Fibroblast of upper back skin (primary cell): ENCODE data around the gene DNAAF2.
"Not testable (repeated sequence)": the region's sequence is repeated elsewhere in the genome, so short reads cannot be mapped to it uniquely, and the experiment has no call there.

Experiments used
- DNase-seq: peaks from one replicate; pipeline ENCODE4 v3.0.0-alpha.2; 2013

Gene DNAAF2, protein sequence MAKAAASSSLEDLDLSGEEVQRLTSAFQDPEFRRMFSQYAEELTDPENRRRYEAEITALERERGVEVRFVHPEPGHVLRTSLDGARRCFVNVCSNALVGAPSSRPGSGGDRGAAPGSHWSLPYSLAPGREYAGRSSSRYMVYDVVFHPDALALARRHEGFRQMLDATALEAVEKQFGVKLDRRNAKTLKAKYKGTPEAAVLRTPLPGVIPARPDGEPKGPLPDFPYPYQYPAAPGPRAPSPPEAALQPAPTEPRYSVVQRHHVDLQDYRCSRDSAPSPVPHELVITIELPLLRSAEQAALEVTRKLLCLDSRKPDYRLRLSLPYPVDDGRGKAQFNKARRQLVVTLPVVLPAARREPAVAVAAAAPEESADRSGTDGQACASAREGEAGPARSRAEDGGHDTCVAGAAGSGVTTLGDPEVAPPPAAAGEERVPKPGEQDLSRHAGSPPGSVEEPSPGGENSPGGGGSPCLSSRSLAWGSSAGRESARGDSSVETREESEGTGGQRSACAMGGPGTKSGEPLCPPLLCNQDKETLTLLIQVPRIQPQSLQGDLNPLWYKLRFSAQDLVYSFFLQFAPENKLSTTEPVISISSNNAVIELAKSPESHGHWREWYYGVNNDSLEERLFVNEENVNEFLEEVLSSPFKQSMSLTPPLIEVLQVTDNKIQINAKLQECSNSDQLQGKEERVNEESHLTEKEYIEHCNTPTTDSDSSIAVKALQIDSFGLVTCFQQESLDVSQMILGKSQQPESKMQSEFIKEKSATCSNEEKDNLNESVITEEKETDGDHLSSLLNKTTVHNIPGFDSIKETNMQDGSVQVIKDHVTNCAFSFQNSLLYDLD

DNA sequence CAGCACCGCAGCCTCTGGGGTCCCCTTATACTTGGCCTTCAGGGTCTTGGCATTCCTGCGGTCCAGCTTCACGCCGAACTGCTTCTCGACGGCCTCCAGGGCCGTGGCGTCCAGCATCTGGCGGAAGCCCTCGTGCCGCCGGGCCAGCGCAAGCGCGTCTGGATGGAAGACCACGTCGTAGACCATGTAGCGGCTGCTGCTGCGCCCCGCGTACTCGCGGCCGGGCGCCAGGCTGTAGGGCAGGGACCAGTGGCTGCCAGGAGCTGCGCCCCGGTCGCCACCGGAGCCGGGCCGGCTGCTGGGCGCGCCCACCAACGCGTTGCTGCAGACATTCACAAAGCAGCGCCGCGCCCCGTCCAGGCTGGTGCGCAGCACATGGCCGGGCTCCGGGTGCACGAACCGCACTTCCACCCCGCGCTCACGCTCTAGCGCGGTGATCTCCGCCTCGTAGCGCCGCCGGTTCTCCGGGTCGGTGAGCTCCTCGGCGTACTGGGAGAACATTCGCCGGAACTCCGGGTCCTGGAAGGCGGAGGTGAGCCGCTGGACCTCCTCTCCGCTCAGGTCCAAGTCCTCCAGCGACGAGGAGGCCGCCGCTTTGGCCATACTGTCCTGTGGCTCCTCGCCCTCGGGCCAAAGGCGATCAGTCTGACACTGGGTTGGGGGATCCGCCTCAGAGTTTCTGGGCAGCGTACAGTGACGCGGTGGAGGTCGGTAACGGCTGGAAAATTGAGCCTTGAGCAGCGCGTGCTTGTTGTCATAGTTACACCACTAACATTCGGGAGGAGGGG is at the start of gene DNAAF2:
Gene DNAAF2 (minus strand): TSS at position 698 of the 788 bp plus-strand sequence. CDS start 95 bp downstream, at position 603.
- peak; percentile 64 for DNase-seq

DNA sequence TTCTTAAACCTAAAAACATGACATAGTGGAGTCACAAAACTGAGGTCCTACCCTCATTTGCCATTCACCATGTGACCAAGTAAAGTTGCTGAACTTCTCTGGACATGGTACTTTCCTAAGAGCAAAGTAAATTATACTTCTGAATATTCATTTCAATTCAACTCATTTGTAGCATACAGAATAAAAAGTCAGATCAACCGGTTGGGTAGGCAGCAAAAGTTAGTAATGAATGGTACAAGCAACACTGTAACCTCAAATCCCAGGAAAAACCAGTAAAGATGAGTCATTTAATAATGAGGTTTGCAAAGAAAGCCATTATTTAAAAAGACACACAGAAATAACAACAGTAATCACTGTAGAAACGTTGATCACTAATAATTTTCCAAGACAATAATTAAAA is 44.2 kb upstream of the DNAAF2 start:
- DNase-seq, result peak; percentile 14

DNA sequence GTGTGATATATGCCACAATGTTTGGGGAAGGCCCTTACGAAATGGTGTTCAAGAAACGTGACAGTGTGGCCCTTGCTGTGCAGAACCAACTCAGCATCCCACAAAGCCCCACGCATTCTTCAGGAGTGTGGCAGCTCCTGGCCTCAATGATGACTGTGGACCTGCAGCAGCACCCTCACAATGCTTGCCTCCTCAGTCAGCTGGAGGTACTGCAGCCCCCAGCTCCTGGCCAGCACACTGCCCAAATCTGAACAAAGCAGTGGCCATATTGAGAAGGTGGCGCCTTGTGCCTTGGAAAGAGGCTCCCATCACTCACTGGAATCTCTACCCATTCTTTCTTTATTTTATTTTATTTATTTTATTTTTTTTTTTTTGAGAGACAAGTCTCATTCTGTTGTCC is 42.6 kb upstream of the DNAAF2 start:
- DNase-seq, result no peak

DNA sequence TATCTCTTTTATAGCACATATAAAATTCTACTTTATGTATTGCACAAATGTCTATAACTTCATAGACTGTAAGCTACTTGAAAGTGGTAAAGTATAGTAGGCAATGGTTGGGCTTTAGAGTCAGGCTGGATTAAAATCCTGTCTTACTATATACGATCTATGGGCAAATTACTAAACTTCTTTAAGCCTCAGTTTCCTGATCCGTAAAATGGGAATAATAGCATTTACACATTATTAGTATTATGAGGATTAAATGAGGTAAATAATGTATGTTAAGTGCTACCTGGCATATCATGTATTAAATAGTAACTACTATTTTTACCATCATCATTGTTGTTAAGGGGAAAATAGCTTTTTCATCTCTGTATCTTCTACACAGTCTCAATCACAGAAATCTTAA is 38.5 kb upstream of the DNAAF2 start:
- DNase-seq, result no peak

DNA sequence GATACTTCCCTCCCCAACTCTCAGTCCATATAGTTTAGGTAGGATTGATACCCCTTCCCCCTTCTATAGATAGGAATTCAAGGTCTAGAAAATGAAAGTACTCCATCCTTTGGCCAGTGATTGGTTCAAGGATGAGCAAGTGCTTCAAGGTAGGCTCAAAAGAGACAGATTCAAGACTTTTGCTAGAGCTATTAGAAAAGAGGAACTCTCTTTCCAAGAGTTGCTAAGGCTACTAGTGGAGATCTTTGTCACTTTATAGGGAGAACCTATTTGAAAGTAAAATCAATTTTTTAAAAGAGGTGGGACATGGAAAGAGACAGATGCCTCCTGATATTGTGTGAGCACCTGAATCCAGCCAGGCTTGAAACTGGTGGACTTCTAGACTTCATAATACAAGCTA is 35.4 kb upstream of the DNAAF2 start:
- DNase-seq, result no peak

DNA sequence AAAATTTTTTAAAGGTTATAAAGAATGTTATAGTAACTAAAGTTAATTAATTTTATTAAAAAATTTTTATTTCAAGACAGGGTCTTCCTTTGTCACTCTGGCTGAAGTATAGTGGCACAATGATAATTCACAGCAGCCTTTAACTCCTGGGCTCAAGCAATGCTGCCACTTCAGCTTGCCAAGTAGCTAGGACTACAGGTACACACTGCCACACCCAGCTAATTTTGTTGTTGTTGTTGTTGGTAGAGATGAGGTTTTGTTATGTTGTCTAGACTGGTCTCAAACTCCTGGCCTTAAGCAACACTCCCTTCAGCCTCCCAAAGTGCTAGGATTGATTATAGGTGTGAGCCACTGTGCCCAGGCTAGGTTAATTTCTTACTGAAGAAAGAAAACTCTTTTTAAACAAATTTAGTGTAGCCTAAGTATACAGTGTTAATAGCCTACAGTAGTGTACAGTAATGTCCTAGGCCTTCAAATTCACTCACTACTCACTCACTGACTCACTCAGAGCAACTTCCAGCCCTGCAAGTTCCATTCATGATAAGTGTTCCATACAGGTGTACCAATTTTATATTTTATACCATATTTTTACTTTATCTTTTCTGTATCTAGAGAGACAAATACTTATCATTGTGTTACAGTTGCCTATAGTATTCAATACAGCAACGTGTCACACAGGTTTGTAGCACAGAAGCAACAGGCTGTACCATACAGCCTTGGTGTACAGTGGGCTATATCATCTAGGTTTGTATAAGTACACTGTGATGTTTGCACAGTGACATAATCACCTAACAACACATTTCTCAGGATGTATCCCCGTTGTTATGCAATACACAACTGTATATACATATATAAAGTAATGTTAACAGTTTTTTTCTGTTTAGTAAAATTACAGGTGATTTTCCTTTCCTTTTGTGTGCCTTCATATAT is 24.7 kb upstream of the DNAAF2 start:
- DNase-seq, result no peak

DNA sequence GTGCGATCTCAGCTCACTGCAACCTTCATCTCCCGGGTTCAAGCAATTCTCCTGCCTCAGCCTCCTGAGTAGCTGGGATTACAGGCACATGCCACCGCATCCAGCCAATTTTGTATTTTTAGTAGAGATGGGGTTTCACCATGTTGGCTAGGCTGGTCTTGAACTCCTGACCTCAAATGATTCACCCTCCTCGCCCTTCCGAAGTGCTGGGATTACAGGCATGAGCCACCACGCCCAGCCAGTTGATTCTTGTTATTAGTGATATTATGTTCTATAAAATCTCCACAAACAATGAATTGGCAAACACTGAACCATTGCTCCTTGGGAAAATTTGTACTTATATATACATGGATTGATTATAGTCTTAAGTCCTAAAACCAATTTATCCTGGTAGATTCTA is 22.5 kb upstream of the DNAAF2 start:
- not testable (repeated sequence) for DNase-seq

DNA sequence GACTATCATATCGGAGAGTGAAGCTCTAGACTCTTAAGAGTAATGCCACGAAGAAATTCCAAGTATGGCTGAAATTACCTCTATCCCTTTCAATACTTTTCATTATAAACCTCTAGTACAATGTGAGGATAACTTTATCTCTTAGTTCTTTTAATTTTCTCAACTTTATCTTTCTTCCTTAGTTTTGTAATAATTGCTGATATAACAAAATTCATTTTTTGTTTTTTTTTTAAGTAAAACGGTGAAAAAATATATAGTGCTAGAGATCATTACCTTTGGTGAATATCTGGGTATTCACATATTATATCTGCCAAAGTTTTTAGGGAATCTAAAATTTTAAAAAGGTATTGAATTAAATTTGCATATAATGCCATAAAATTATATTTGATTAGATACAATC is 19.5 kb upstream of the DNAAF2 start:
- DNase-seq, result no peak

DNA sequence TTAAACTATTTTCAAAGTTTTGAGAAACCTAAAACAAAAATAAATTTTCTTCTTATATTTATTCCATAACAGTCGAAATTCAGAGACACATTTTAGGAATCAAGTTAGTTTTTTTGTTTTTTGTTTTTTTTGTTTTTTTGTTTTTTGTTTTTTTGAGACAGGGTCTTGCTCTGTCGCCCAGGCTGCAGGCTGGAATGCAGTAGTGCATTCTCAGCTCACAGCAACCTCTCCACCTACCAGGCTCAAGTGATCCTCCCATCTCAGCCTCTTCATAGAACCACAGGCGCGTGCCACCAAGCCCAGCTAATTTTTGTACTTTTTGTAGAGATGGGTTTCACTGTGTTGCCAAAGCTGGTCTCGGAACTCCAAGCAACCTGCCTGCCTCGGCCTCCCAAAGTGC is 18.5 kb upstream of the DNAAF2 start:
- no peak for DNase-seq

DNA sequence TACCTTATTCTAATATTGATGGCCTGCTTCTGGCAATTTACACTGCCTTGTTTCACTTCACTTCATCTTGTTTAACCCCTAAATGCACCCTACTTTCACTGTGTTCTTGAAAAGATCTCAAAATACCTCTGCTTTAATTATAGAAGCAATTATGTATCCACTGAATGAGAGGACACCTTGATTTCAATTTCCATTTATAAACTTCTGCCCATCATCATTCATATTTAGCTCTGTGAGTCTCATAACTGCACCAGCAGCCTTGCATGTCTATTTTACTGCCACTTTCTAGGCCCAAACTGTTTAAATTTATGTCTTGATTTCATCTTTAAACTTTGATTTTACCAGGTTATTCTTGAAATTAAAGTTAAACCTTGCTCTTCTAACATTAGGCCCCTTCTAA is 7.1 kb upstream of the DNAAF2 start:
- no peak for DNase-seq

DNA sequence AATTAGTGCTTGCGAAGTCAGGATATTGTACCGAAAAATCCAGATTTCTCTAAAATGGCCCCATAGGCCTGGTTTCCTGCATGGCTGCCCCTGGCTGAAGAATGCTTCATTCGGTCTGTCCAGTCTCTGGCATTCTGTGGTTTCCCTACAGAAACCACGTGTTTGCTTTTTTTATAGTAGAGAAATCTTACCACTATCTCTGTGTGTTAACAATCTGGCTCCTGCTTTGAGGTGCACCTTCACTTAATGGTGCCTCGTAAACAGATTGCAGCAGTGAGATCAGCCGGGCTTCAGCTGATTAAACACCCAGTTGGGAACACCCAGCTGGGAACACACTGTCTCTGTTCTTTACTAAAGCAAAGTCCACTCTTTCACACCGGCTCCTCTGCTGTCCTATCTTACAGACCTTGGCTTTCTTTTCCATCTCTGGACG is 6.7 kb upstream of the DNAAF2 start:
- DNase-seq, result no peak

DNA sequence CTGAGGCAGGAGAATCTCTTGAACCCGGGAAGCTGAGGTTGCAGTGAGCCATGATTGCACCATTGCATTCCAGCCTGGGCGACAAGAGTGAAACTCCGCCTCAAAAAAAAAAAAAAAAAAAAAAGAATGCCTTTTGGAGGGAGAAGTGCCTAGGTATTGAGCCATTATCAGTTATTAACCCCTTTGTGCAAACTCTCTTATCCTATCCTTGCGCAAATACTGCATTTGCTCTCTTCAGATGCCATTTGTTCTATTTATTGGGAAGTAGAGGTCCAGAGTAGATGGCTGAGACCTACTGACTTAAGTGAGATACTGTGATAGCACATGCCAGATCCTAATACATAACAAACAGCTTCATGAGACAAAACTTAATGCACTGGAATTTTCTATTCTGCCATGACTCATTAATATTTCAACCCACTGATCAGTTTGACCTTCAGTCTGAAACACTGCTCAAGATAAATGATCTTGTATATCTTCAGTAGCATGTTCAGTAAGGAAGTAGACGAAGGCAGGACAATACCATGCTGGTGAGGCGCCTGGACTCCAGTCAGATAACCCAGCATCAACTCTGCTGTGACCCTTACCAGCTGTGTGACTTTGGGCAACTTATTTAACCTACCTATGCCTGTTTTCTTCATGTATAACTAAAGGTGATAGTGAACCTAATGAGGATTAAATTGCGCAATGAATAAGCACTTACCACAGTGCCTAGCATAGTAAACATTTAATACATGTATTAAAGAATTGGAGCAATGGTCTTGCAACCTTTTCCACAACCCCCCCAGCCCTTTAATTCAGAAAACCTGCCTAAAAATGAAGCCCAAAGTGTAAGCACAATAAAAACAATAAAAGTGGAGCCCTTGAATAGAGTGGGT is 5.7 kb upstream of the DNAAF2 start:
- DNase-seq, result no peak

DNA sequence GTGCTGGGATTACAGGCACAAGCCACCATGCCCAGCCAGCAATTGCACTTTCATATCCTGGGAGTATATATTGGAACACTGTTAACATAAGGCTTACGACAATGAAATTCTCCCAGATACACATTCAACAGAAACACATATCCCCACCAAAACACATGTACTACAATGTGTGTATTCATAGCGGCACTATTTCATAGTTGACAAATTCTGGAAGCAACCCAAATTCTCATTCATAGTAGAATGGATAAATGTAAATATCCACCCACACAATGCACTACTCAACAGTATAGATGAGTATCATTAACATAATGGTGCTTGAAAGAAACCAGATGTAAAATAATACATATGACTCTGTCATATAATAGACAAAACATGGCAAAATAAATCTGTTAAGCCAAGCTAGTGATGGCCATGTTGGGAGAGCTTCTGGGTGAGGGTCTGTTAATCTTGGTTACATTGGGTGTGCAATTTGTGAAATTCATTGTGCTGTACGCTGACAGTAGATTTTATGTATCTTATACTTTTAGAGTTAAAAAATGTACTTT is 2.6 kb upstream of the DNAAF2 start:
- no peak for DNase-seq

DNA sequence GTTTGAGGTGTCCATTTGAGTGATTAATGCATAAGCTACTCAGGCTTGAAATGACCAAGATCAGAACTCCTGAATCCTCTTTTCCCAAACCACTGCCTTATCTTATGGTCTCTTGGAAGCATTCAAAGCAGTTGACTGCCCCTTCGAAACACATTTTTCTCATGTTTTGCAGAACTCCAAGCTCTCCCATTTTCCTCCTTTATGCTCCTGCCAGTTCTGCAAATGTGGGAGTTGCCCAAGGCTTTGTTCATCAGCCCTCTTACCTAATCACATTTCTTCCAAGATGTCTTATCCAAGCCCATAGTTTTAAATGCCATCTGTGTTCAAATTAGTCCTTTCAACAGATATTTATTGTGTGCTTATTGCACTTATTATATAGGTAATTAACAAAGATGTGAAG is 1.8 kb upstream of the DNAAF2 start:
- DNase-seq, result no peak

DNA sequence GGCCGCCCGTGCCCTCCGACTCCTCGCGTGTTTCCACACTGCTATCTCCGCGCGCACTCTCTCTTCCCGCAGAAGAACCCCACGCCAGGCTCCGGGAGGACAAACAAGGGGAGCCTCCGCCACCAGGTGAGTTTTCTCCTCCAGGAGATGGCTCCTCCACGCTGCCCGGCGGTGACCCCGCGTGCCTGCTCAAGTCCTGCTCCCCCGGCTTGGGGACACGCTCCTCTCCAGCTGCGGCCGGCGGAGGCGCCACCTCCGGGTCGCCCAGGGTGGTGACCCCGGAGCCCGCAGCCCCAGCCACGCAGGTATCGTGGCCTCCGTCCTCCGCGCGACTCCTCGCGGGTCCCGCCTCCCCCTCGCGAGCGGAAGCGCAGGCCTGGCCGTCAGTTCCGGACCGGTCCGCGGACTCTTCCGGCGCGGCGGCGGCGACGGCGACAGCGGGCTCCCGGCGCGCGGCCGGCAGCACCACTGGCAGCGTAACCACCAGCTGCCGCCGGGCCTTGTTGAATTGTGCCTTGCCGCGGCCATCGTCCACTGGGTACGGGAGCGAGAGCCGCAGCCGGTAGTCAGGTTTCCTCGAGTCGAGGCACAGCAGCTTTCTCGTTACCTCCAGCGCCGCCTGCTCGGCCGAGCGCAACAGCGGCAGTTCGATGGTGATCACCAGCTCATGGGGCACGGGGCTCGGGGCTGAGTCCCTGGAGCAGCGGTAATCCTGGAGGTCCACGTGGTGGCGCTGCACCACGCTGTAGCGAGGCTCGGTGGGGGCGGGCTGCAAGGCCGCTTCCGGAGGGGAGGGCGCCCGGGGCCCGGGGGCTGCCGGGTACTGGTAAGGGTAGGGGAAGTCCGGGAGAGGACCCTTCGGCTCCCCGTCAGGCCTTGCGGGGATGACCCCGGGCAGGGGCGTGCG is 1.2 kb downstream of the DNAAF2 start:
- DNase-seq, result peak; percentile 94

DNA sequence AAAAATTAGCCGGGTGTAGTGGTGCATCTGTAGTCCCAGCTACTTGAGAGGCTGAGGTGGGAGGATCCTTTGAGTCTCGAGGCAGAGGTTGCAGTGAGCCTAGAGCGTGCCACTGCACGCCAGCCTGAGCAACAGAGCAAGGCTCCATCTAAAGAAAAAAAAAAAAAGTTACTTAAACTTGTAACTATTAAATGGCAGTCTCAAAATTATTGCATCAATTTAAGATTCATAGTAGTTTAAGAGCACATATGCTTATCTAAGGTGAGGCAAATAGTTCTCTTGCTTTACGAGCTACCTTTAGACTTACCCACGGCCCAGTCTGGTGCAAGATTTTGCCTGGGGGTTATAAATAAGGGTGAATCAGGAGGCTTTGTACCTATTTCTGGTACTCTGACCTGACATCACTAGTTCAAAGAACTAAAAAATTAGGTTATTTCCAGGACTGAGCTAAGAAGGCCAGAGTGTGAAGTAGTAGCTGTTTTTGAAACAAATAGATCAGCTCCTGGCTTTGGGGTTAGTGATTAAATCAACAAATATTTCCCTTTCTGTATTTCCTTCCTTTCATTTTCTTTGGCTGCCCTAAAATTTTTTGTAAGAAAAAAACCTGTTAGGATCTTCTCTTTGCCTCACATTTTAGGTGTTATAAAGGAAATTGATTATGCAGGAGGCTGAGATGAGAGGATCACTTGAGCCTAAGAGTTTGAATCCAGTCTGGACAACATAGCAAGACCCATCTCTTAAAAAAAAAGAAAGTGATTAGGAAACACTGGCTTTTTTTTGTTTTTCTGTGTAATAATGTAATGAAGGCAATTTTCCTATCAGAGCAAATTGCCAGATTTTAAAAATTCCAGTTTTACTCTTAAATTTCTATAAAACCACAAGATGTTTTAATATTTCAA is 10.9 kb downstream of the DNAAF2 start:
- no peak for DNase-seq

DNA sequence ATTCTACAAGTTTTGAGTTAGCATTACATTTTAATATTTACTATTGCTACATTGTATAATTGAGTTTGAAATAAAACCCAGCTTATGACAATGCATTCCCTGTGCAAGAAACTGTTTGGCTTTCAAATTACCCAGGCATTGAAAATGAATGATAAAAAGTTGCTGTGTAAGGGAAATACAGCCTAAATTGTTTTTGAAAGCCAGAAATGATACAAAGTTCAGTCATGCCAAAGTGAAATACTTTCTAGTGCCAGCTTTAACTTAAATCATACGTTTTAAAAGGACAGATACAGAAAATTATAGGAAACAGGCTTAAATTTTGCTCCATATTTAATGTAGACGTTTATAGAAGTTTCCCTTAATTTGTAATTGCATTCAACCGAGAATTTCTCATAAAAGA is 11.7 kb downstream of the DNAAF2 start:
- DNase-seq, result no peak

DNA sequence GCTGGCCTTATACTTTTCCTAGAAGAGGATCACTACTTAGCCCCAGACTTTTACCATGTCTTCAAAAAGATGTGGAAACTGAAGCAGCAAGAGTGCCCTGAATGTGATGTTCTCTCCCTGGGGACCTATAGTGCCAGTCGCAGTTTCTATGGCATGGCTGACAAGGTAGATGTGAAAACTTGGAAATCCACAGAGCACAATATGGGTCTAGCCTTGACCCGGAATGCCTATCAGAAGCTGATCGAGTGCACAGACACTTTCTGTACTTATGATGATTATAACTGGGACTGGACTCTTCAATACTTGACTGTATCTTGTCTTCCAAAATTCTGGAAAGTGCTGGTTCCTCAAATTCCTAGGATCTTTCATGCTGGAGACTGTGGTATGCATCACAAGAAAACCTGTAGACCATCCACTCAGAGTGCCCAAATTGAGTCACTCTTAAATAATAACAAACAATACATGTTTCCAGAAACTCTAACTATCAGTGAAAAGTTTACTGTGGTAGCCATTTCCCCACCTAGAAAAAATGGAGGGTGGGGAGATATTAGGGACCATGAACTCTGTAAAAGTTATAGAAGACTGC is 12.9 kb downstream of the DNAAF2 start:
- no peak for DNase-seq
